HFFc6 (cell line): Measurements from ENCODE around the gene WASF2. TPM values are rescaled to one million over a fixed set of nuclear protein-coding genes. Genes with fewer than 3 reads are reported as not detected.

Source experiments
- DNase-seq: peaks from one replicate; pipeline ENCODE4 v3.0.0-alpha.2; 2018
- H3K27ac Mint-ChIP-seq: 2 replicates; pipeline ENCODE4 v1.8.0; 2020; ENCODE audit warnings: mild to moderate bottlenecking, mixed read lengths
- H3K27me3 Mint-ChIP-seq: 2 replicates; pipeline ENCODE4 v1.8.0; 2021; ENCODE audit warnings: mild to moderate bottlenecking, moderate library complexity, mixed read lengths; ENCODE audit not compliant: insufficient read depth
- H3K36me3 Mint-ChIP-seq: 2 replicates; pipeline ENCODE4 v1.8.0; 2021; ENCODE audit warnings: low read depth, mixed read lengths
- H3K4me1 Mint-ChIP-seq: 2 replicates; pipeline ENCODE4 v1.8.0; 2020; ENCODE audit warnings: low read depth, mixed read lengths
- H3K4me3 Mint-ChIP-seq: 2 replicates; pipeline ENCODE4 v1.8.0; 2020; ENCODE audit warnings: mild to moderate bottlenecking, moderate library complexity, mixed read lengths
- H3K9me3 Mint-ChIP-seq: 2 replicates; pipeline ENCODE4 v1.8.0; 2020; ENCODE audit warnings: mild to moderate bottlenecking, mixed read lengths
- CTCF ChIP-seq: fragments of 200-600 bp; sonication (generic); IDR thresholded peaks from 2 replicates; pipeline ENCODE4 v1.5.0; 2021; ENCODE audit warnings: antibody characterized with exemption, mild to moderate bottlenecking
- total RNA-seq, 6 experiments: library from RNA; stranded (reverse); fragmentation: NEBNext Ultra II Directional; extraction: Animal tissue kit (Norgen Biotek cat#: 25700); gene quantifications; 2 replicates in 1 of 6; 3 replicates in 5 of 6; pipeline ENCODE4 v1.2.3, GENCODE V29; 2021

WASF2 gene
- total RNA-seq, 6 experiments from 2014 or later: 84.4 to 99.7 (median 93.1) TPM

GRCh38 chr1:27513958-27514357 is 24.0 kb upstream of the WASF2 start:
- Mint-ChIP-seq H3K27ac (no peak overlapping the region), H3K36me3 (no peaks in the 10 kb centered on the region), H3K4me1 (no peaks in the 10 kb centered on the region; the same call in 1 of the 2 replicates)

GRCh38 chr1:27513528-27513927 is 23.6 kb upstream of the WASF2 start:
- Mint-ChIP-seq H3K36me3 (no peaks in the 10 kb centered on the region), H3K27ac (no peak overlapping the region), H3K4me1 (no peaks in the 10 kb centered on the region; the same call in 1 of the 2 replicates), H3K27me3 (no peaks in the 10 kb centered on the region; the same call in none of the 2 replicates), H3K4me3 (no peak overlapping the region), H3K9me3 (no peaks in the 10 kb centered on the region)
- no peak for DNase-seq
- TF ChIP-seq CTCF: no peak

More at GRCh38 chr1:27513958-27514357, 24.0 kb upstream of the WASF2 start:
- Mint-ChIP-seq H3K27me3 (no peaks in the 10 kb centered on the region; the same call in none of the 2 replicates), H3K4me3 (no peak overlapping the region), H3K9me3 (no peaks in the 10 kb centered on the region)
- TF ChIP-seq CTCF: no peak
- no peak for DNase-seq

- no peak for TF ChIP-seq CTCF
- no peak overlapping the region for H3K4me3 Mint-ChIP-seq
- peaks cover 2% of the 10 kb centered on the region for H3K4me1 Mint-ChIP-seq
- H3K36me3 Mint-ChIP-seq: no peaks in the 10 kb centered on the region
- H3K27me3 Mint-ChIP-seq: peaks cover 2% of the 10 kb centered on the region; the same call in 1 of the 2 replicates
- no peaks in the 10 kb centered on the region for H3K9me3 Mint-ChIP-seq
- no peak overlapping the region for H3K27ac Mint-ChIP-seq
- no peak for DNase-seq
Measured at GRCh38 chr1:27509127-27510080, 19.4 kb upstream of the WASF2 start.

- no peak for DNase-seq
- peaks cover 12% of the 10 kb centered on the region for H3K4me1 Mint-ChIP-seq
- no peak for TF ChIP-seq CTCF
- peaks cover 2% of the 10 kb centered on the region; the same call in 1 of the 2 replicates for H3K27me3 Mint-ChIP-seq
- no peaks in the 10 kb centered on the region for H3K36me3 Mint-ChIP-seq
- no peak overlapping the region for H3K4me3 Mint-ChIP-seq
- H3K9me3 Mint-ChIP-seq: no peaks in the 10 kb centered on the region
- no peak overlapping the region for H3K27ac Mint-ChIP-seq
Measured at GRCh38 chr1:27507960-27508665, 18.1 kb upstream of the WASF2 start.

- no peaks in the 10 kb centered on the region for H3K36me3 Mint-ChIP-seq
- no peak overlapping the region for H3K27ac Mint-ChIP-seq
- H3K9me3 Mint-ChIP-seq: no peaks in the 10 kb centered on the region
- H3K4me3 Mint-ChIP-seq: no peak overlapping the region
- peaks cover 2% of the 10 kb centered on the region; the same call in 1 of the 2 replicates for H3K27me3 Mint-ChIP-seq
- no peak for TF ChIP-seq CTCF
- DNase-seq: no peak
- H3K4me1 Mint-ChIP-seq: peaks cover 12% of the 10 kb centered on the region
Measured at GRCh38 chr1:27506703-27507102, 16.7 kb upstream of the WASF2 start.
